Measurements from ENCODE around the gene MUC4.

MUC4 gene

DNA sequence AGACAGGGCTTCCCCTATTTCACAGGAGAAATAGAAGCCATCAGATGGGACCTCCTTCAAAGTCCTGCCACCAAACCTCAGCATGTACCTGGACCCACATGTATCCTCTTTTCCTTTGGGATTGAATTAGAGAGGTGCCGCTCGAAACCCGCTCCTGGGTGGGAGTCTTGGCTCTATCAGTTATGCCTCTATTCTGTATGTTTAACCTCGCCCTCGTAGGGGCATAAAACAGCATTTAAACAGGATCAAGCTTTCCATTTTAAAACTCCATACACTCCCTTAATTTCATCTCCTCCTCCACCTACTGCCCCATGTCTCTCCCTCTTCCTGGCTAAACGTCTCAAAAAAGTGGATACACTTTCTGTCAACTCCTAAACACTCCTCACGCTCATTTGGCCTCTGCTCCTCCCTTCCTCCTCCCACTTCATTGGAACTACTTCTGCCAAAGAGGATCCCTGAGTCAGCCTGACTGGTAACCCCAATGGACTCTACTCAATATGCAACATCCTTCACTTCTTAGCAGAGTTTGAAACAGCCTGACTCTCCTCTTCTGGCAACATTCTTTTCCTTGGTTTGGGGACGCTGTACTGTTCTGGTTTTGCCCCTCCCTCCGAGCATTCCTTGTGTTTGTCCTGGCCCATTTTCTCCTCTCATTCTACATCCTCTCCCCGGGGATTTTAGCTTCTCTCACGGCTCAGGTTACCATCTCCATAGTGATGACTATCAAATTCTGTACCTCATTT lies 114.0 kb downstream of the MUC4 start:
- DNase-seq, result no peak
